ENCODE measurements around the gene NEAT1. TPM values are rescaled to one million over a fixed set of nuclear protein-coding genes. Genes with fewer than 3 reads are reported as not detected.
A peak's percentile ranks its signal among the peaks of the same experiment; 100 is the strongest.

The NEAT1 gene
- total RNA-seq (100 to 1,000 TPM; 221 to 223 TPM), total RNA-seq (92.9 to 2,025 (median 590) reads per million in 172 experiments)
- polyA plus RNA-seq (2013, experiment 1 of 2), result 352 TPM
- polyA plus RNA-seq (2013, experiment 2 of 2), result 311 TPM

DNA sequence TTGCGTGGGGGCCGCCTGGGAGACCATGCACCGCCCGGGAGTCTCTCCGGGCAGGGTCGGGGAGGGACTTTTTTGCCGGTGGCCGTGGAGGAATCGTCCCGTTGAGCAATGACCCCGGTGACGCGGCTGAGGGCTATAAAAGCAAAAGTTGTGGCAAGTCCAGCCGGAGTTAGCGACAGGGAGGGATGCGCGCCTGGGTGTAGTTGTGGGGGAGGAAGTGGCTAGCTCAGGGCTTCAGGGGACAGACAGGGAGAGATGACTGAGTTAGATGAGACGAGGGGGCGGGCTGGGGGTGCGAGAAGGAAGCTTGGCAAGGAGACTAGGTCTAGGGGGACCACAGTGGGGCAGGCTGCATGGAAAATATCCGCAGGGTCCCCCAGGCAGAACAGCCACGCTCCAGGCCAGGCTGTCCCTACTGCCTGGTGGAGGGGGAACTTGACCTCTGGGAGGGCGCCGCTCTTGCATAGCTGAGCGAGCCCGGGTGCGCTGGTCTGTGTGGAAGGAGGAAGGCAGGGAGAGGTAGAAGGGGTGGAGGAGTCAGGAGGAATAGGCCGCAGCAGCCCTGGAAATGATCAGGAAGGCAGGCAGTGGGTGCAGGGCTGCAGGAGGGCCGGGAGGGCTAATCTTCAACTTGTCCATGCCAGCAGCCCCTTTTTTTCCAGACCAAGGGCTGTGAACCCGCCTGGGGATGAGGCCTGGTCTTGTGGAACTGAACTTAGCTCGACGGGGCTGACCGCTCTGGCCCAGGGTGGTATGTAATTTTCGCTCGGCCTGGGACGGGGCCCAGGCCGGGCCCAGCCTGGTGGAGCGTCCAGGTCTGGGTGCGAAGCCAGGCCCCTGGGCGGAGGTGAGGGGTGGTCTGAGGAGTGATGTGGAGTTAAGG, at the start of gene NEAT1:
Gene NEAT1 (plus strand): TSS at position 166 of the 883 bp plus-strand sequence.
- POLR2A ChIA-PET, result interaction anchor here (0.7 to 20.7 kb wide), 28 partner anchors 4 to 678 kb away, joined by 3 to 3042 read pairs (median 8); partner anchors contain the start of genes CCDC85B, FAM89B, FRMD8 and MALAT1
- Mint-ChIP-seq H3K9me3 (no peaks in the 10 kb centered on the region), H3K4me3 (peak within 1 kb of the TSS; percentile 92), H3K36me3 (ENCODE audit: low read depth) (peaks cover 59% of the 10 kb centered on the region), H3K27ac (peak within 1 kb of the TSS; percentile 96), H3K27me3 (no peaks in the 10 kb centered on the region), H3K4me1 (ENCODE audit: low read depth) (peaks cover 64% of the 10 kb centered on the region)
- ATAC-seq (ENCODE audit: poor library complexity) (no peak), DNase-seq (peak; percentile 79 to 99 (median 92))
- H3K36me3 ChIP-seq (ENCODE audit: insufficient read depth, low read length), result peaks cover 21% of the 10 kb centered on the region
- TF ChIP-seq, protein P1, sequence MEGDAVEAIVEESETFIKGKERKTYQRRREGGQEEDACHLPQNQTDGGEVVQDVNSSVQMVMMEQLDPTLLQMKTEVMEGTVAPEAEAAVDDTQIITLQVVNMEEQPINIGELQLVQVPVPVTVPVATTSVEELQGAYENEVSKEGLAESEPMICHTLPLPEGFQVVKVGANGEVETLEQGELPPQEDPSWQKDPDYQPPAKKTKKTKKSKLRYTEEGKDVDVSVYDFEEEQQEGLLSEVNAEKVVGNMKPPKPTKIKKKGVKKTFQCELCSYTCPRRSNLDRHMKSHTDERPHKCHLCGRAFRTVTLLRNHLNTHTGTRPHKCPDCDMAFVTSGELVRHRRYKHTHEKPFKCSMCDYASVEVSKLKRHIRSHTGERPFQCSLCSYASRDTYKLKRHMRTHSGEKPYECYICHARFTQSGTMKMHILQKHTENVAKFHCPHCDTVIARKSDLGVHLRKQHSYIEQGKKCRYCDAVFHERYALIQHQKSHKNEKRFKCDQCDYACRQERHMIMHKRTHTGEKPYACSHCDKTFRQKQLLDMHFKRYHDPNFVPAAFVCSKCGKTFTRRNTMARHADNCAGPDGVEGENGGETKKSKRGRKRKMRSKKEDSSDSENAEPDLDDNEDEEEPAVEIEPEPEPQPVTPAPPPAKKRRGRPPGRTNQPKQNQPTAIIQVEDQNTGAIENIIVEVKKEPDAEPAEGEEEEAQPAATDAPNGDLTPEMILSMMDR (IDR thresholded peaks at IDR 0.05), result no peak
- H3K27ac ChIP-seq (ENCODE audit: low read depth in 1 of 2, low read length in 2 of 2), result peak within 1 kb of the TSS; percentile 99
- H3K27me3 ChIP-seq (ENCODE audit: control insufficient read depth in 1 of 2, insufficient read depth in 2 of 2, low read length in 2 of 2), result no peaks in the 10 kb centered on the region
- CTCF ChIA-PET, result interaction anchor here (1.2 to 2.9 kb wide), 4 partner anchors 10 to 76 kb away, joined by 4 to 8 read pairs (median 4); partner anchors contain the start of gene MALAT1
- H3K9me3 ChIP-seq (ENCODE audit: control insufficient read depth in 1 of 2, insufficient read depth in 1 of 2, low read length in 2 of 2), result no peaks in the 10 kb centered on the region
- H3K4me3 ChIP-seq (ENCODE audit: low read length), result peak within 1 kb of the TSS; percentile 86
- intact Hi-C loops (cut with DNase I, micrococcal nuclease), result loop anchor here in 1 of 2 experiments (1.0 kb wide), 1 partner anchor 75 kb away; no protein-coding TSS in a partner anchor
- H3K4me1 ChIP-seq (ENCODE audit: insufficient read depth, low read length), result peaks cover 61% of the 10 kb centered on the region

GRCh38 chr11:65373839-65374580, 48.6 kb upstream of the NEAT1 start:
- Mint-ChIP-seq H3K27ac (no peak overlapping the region), H3K9me3 (no peaks in the 10 kb centered on the region), H3K4me1 (ENCODE audit: low read depth) (no peaks in the 10 kb centered on the region), H3K36me3 (ENCODE audit: low read depth) (peaks cover 13% of the 10 kb centered on the region), H3K27me3 (no peaks in the 10 kb centered on the region), H3K4me3 (no peak overlapping the region)
- TF ChIP-seq, protein P1 (IDR thresholded peaks at IDR 0.05), result no peak
- no peak for DNase-seq
- H3K4me1 ChIP-seq (ENCODE audit: insufficient read depth, low read length), result peaks cover 1% of the 10 kb centered on the region
- POLR2A ChIA-PET, result no interaction called here
- peaks cover 5% of the 10 kb centered on the region for H3K36me3 ChIP-seq (ENCODE audit: insufficient read depth, low read length)
- no peak for ATAC-seq (ENCODE audit: poor library complexity)
- intact Hi-C loops (cut with DNase I, micrococcal nuclease), result no loop called here
- no peak overlapping the region for H3K4me3 ChIP-seq (ENCODE audit: low read length)
- CTCF ChIA-PET, result no interaction called here
- H3K9me3 ChIP-seq (ENCODE audit: control insufficient read depth in 1 of 2, insufficient read depth in 1 of 2, low read length in 2 of 2), result no peaks in the 10 kb centered on the region
- H3K27ac ChIP-seq (ENCODE audit: low read depth in 1 of 2, low read length in 2 of 2), result no peak overlapping the region
- no peaks in the 10 kb centered on the region for H3K27me3 ChIP-seq (ENCODE audit: control insufficient read depth in 1 of 2, insufficient read depth in 2 of 2, low read length in 2 of 2)

DNA sequence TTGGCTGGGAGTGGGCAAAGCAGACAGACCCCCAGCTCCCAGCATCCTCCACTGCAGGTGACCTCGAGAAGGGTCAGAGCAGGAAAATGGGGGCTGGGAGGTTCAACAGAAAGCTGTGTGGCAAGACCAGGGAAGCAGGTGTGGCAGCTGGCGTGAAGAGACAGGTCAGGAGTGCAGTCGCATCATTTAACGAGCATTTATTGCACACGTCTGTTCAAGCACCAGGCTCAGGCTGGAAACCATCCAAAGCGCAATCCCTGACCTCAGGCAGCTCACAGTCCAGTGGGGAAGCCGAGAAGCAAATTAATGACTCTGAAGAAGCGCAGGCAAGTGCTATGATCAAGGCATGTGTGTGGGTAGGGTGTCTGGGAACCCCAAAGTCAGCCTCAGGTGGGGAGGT, 47.6 kb upstream of the NEAT1 start:
- intact Hi-C loops (cut with DNase I, micrococcal nuclease), result no loop called here
- ChIA-PET POLR2A (interaction anchor here (0.7 to 1.1 kb wide), 3 partner anchors 122 to 136 kb away, joined by 3 read pairs; no protein-coding TSS in a partner anchor), CTCF (no interaction called here)
- H3K36me3 ChIP-seq (ENCODE audit: insufficient read depth, low read length), result peaks cover 14% of the 10 kb centered on the region
- TF ChIP-seq, protein P1 (IDR thresholded peaks at IDR 0.05), result no peak
- peaks cover 4% of the 10 kb centered on the region for H3K4me1 ChIP-seq (ENCODE audit: insufficient read depth, low read length)
- DNase-seq (no peak), ATAC-seq (ENCODE audit: poor library complexity) (no peak)
- H3K4me3 ChIP-seq (ENCODE audit: low read length), result no peak overlapping the region
- H3K27ac Mint-ChIP-seq, result no peak overlapping the region
- H3K4me3 Mint-ChIP-seq, result no peak overlapping the region
- no peaks in the 10 kb centered on the region for H3K27me3 ChIP-seq (ENCODE audit: control insufficient read depth in 1 of 2, insufficient read depth in 2 of 2, low read length in 2 of 2)
- no peaks in the 10 kb centered on the region for H3K9me3 Mint-ChIP-seq
- no peaks in the 10 kb centered on the region for H3K27me3 Mint-ChIP-seq
- H3K36me3 Mint-ChIP-seq (ENCODE audit: low read depth), result peaks cover 15% of the 10 kb centered on the region
- H3K4me1 Mint-ChIP-seq (ENCODE audit: low read depth), result no peaks in the 10 kb centered on the region
- H3K27ac ChIP-seq (ENCODE audit: low read depth in 1 of 2, low read length in 2 of 2), result no peak overlapping the region
- H3K9me3 ChIP-seq (ENCODE audit: control insufficient read depth in 1 of 2, insufficient read depth in 1 of 2, low read length in 2 of 2), result no peaks in the 10 kb centered on the region
